GM19452 (cell line): ENCODE results near the gene CHRNG.

Source experiments
- ATAC-seq: cut with Tn5 transposase; IDR thresholded peaks from one replicate; pipeline ENCODE4 v1.9.1; 2021; ENCODE audit not compliant: unreplicated experiment

Gene CHRNG

DNA sequence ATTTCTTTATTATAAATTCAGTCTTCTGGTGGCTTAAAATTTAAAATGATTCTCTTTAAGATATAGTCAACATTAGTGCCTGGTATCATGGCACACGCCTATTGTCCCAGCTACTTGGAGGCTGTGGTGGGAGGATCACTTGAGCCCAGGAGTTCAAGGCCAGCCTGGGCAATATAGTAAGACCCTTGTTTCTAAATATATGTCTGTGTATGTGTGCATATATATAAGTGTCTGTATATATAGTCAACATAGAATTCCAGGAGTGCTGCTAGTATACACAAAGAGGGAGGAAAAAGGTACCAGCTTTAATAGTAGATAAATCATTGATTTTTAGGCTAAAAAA lies 35.9 kb downstream of the CHRNG start:
- no peak for ATAC-seq

DNA sequence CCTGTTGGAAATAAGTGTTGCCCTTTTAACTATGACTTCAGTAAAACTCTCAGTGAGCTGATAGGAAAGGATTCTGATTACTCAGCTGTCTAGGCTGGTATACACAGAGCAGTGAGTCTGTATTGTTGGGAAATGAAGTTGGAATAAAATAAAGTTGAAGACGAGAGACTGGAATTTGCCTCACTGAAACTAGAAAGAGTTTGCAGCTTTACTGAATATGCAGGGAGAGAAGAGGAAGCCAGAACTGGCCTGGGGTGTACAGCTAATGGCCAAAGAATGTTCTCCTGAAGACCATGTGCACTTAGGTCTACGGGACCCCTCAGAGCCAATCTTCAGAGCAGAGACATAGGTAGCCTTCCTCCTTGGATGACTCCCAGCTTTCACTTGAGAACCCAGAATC lies 37.5 kb downstream of the CHRNG start:
- ATAC-seq, result no peak

DNA sequence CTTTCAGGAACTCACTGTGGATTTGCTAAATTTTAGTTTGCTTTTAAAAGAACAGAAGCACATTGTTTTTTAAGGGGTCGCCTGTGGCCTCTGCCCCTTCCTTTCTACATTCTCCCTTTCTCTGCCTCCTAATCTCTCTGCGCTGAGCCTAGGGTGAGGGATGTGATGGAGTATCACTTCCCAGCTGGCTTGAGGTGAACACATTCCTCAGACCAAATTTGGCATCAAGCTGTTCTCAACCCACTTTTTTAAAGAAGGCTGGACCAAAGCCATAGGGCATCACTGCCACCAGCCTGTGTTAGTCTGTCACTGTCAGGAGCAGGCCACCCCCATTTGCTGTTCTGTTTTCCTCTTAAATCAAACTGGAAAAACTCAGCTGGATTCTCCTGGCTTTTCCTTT lies 38.3 kb downstream of the CHRNG start:
- ATAC-seq, result no peak

DNA sequence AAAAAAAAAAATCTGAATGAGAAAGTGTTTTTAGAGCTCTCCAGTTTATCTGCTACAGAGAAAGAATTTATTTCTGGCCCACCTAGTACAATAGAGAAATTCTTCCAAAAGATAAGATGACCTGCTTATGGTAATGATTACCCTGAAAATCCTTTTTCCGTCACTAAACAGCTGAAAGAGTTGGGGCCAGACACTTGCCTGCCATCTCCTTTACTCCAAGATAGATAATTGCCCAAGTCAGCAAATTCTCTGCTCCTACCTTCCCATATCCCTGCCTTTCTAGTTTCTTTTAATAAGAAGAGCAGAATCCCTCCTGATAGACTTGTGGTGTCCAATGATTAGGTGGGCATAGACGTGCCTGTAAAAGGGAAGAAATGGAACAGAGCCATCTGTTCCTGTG lies 39.1 kb downstream of the CHRNG start:
- no peak for ATAC-seq

DNA sequence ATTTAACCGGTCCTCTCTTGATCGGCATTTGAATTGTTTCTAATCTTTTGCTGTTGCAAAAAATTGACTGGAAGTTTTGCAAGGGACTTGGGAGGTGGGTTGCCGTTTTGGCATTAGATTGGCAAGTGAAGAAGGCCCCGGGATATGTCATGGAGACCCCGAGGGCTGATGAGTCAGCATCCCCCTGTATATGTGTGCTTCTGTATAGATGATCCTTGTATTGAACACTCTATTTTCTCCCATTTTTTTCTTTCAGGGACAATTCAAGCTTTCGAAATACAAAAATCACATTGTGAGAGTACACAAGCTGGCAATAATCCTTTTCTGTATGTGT lies 41.1 kb downstream of the CHRNG start:
- ATAC-seq, result no peak

DNA sequence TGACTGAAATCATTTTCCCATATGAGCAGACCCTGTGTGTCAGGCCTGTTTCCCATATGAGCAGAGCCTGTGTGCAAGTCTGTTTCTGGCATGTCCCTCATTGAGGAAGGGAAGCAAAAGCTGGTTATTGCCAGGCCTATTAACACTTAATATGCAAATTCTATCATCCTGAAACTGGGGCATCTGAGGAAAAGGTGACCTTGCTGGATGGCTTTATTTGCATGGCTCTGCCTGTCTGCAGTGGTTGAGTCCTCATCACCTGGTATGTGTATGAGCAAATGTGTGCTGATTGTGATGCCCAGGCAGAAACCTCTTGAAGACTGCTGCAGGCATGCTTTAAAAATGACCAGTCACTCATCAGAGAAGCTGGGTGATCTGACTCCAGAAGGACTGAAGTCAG lies 42.2 kb downstream of the CHRNG start:
- peak; percentile 73 for ATAC-seq

DNA sequence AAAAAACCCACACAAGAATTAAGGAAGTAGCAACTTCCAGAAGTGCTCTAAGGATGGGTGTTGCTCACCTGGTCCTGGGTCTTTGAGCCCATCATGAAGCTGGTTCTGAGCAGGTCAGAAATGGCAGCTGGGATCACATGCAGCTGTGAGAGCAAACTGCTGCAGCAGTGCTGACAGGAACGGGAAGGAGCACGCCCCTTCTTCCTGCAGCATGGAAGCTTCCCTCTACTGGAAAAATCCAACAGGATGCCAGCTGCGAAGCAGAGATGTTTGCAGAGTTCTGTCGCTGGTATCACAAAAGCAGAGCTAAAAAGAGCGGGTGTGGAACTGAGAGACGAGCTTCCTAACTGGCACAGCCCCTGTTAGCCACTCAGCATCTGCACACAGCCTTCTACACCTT lies 44.7 kb downstream of the CHRNG start:
- ATAC-seq, result no peak

DNA sequence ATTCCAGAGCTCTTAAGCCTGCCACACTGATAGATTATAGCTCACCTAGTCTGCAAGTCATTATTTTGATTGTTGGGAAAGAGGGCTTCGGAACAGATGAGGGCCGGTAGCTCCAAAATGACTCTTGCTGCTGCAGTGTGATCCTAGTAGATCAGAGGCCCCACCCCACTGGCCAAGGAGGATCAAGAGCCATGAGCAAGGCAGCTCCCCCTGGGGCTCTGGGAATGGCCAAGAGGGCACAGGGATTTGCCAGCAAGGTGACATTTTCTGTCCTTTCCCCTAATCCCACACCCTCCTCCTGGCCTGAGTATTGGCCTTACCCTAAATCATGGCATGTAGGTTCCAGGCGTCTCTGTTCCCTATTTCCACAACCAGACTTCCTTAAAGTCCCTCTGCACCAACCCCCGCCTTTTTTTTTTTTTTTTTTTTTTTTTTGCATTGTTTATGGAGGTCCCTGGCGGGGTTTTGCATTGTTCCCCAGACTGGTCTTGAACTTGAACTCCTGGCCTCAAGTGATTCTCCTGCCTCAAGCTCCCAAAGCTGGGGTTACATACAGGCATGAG lies 47.5 kb downstream of the CHRNG start:
- ATAC-seq, result no peak

DNA sequence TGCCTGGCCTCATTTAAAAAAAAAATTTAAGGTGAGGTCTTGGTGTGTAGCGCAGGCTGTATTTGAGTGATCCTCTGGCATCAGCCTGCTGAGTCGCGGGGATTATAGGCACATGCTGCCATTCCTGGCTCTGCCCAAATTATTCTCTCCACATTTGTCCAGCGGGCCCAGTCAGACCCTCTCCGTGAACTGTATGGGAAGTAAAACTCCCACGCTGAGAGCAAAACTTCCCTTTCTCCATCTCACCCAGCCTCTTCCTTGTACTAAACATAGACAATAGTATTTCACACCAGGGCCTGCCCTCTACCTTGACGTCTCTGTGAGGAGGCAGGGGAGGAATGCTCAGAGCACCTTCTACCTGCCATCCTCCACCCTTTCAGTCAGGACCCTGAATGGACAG lies 48.0 kb downstream of the CHRNG start:
- no peak for ATAC-seq

DNA sequence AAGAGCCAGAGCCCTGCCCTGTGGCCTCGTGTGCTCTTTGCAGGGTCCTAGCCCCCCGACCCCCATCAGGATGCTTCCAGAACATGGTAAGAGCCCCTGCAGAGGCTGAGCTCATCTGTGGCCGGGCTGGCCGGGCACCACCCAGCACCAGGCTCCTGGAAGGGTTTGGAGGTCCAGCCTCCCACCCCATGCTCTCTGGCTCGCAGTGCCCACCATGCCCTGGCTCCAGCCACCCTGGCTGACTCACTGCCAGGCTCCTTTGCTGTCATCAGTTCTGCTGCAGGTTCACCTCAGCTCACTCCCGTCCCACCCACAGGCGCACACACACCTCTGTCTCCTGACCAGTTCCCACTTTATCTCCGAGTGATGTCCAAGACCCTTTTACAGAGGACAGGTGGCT lies 48.5 kb downstream of the CHRNG start:
- no peak for ATAC-seq

DNA sequence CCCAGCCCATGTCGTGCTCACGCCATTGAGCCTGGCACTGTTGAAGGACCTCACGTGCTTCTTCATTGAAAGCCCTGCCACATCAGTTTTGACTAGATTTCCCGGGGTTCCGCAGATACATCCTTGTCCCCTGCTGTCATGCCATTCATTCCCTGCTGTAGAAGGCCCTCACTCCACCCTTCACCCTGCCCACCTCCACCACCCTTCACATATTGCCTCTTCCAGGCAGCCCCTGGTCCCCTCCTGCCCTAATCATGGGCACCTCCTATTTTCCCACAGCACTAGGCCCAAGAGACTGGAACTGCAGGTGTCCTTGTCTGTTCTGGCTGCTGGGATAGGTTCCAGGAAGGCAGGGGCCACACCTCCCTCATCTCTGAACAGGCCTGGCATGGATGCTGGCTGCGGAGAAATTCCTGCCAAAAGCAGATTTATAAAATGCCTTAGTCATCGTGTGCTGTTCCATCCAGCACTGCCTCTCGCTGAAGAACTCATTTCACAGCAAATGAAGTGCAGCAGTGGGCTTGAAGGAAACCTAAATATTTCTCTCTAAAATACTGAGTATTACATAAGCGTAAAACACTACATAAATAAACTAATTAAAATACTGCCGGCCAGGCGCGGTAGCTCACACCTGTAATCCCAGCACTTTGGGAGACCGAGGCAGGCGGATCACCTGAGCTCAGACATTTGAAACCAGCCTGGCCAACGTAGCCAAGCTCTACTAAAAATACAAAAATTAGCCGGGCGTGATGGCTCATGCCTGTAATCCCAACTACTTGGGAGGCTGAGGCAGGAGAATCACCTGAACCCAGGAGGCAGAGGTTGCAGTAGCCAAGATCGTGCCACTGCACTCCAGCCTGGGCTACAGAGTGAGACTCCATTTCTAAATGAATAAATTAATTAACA lies 49.4 kb downstream of the CHRNG start:
- no peak for ATAC-seq

DNA sequence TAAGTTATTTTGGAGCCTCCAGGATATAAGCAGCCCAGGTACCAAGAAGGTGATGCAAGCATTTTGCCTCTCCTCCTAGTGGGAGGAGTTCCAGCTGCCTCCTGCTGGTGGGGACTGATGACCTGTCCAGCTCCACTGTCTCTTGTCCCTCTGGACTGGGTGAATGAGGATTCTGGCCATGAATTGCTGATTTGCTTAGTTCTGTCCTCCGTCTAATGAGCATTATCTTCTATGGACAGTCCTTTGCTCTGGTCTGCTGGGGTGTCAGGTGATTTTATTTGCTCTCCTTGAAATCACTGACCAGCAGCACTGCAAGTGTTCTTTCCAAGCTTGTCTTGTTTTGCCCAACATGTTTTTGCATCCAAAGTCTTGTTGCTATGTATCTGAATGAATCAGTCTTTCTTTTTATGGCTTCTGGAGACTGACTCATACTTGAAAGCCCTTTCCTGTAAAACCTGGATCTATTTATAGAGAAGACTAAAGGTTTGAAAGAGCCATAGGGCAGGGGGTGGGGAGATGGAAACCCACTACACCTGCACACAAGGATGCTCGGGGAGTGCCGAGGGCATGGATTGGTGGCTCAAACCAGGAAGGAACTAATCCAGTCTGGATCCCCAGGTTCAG lies 53.4 kb downstream of the CHRNG start:
- no peak for ATAC-seq

DNA sequence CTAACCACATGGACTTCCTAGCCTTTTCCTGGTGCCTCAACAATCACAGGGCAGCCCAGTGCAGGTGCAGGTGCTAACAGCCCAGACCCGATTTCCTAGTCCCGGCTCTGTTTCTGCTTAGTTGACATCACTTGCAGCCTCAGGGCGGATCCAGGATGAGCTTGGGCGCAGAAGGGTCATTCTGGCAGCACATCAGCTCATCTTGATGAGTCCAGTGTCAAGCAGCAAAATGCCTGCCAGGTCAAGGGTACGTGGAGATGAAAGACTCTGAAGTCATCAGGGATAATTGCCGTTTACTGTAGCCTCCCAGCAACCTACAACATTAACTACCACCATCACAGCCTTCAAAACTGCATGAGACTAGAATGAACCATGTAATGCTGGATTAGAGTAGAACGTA lies 54.5 kb downstream of the CHRNG start:
- ATAC-seq, result no peak
